B cell (primary cell): Measurements from ENCODE around the gene GAREM2. TPM values are rescaled to one million over a fixed set of nuclear protein-coding genes. Genes with fewer than 3 reads are reported as not detected.

ENCODE experiments used
- ATAC-seq: fragments of 200-7000 bp; cut with Tn5 transposase; one replicate; pipeline ENCODE4 v1.10.0; 2021; ENCODE audit warnings: low read depth, mild to moderate bottlenecking, moderate number of reproducible peaks, moderate library complexity
- CTCF ChIA-PET: fragments of 350-600 bp; sonication (Branson Sonifier 250); formaldehyde crosslinking; loops from one replicate; lab custom pipeline; 2021; ENCODE audit warnings: antibody characterized with exemption, inconsistent platforms; lab: Charles Lee
- POLR2A ChIA-PET: fragments of 350-600 bp; sonication (Branson Sonifier 250); formaldehyde crosslinking; loops from one replicate; lab custom pipeline; 2021; ENCODE audit warnings: antibody characterized with exemption; lab: Charles Lee
- DNase-seq: peaks from one replicate; pipeline ENCODE4 v3.0.0; 2013
- H2AFZ ChIP-seq: 2 replicates; pipeline ENCODE4 v1.6.1; 2012; ENCODE audit warnings: mild to moderate bottlenecking, low read depth, low read length; ENCODE audit not compliant: insufficient read depth, poor library complexity, severe bottlenecking
- H3K27ac ChIP-seq, 2 donors: 1 replicate in 1 of 2; 2 replicates in 1 of 2; pipeline ENCODE4 v1.5.1; 2012 to 2013; ENCODE audit warnings: low read length in 2 of 2, mild to moderate bottlenecking in 2 of 2, moderate library complexity in 1 of 2
- H3K27me3 ChIP-seq, 4 experiments: fragments of 200-600 bp in 1 of 4; sonication (generic) in 1 of 4; replicated peaks in 1 of 4; 1 replicate in 2 of 4; 2 replicates in 2 of 4; pipeline versions ENCODE4 v1.6.1 to v1.7.0; 2013 to 2016; ENCODE audit warnings: low read length in 3 of 4, mild to moderate bottlenecking in 2 of 4, mixed read lengths in 1 of 4, moderate library complexity in 1 of 4; ENCODE audit not compliant: insufficient read depth in 4 of 4, control insufficient read depth in 3 of 4; ENCODE audit errors: control extremely low read depth in 1 of 4
- H3K36me3 ChIP-seq, 2 experiments: replicated peaks in 1 of 2; 1 replicate in 1 of 2; 2 replicates in 1 of 2; pipeline versions ENCODE4 v1.6.1 to v1.7.1; 2013; ENCODE audit warnings: low read length in 1 of 2; ENCODE audit not compliant: insufficient read depth in 2 of 2, control insufficient read depth in 1 of 2; ENCODE audit errors: control extremely low read depth in 1 of 2, extremely low read depth in 1 of 2
- H3K4me1 ChIP-seq, 2 donors: fragments of 200-600 bp in 1 of 2; sonication (generic) in 1 of 2; 1 replicate in 1 of 2; 2 replicates in 1 of 2; pipeline versions ENCODE4 v1.5.1 to v1.6.1; 2013 to 2017; ENCODE audit warnings: low read length in 2 of 2; ENCODE audit not compliant: control insufficient read depth in 2 of 2, insufficient read depth in 2 of 2
- H3K4me2 ChIP-seq: replicated peaks from 2 replicates; pipeline ENCODE3; 2012; ENCODE audit warnings: mild to moderate bottlenecking, low read depth, low read length; ENCODE audit not compliant: poor library complexity, severe bottlenecking
- H3K4me3 ChIP-seq, 5 experiments: fragments of 200-600 bp in 1 of 5; sonication (generic) in 1 of 5; 1 replicate in 3 of 5; 2 replicates in 2 of 5; pipeline versions ENCODE4 v1.5.1 to v1.7.0; 2011 to 2016; ENCODE audit warnings: low read length in 4 of 5, mild to moderate bottlenecking in 4 of 5, low read depth in 2 of 5, control low read depth in 1 of 5, moderate library complexity in 1 of 5; ENCODE audit not compliant: insufficient read depth in 1 of 5; ENCODE audit errors: control extremely low read depth in 1 of 5, extremely low read depth in 1 of 5
- H3K79me2 ChIP-seq: fragments of 200-600 bp; sonication (generic); one replicate; pipeline ENCODE4 v1.6.0; 2016; ENCODE audit warnings: low read length; ENCODE audit not compliant: control insufficient read depth, insufficient read depth
- H3K9ac ChIP-seq: fragments of 200-600 bp; sonication (generic); 2 replicates; pipeline ENCODE4 v1.6.1; 2017; ENCODE audit warnings: mild to moderate bottlenecking, low read length, moderate library complexity
- H3K9me3 ChIP-seq, 3 donors: one replicate each; pipeline versions ENCODE4 v1.6.1 to v1.7.1; 2013; ENCODE audit warnings: low read length in 2 of 3; ENCODE audit not compliant: control insufficient read depth in 2 of 3, insufficient read depth in 1 of 3; ENCODE audit errors: control extremely low read depth in 1 of 3
- H4K20me1 ChIP-seq: 2 replicates; pipeline ENCODE4 v1.6.0; 2012; ENCODE audit warnings: mild to moderate bottlenecking, low read length; ENCODE audit not compliant: insufficient read depth, control insufficient read depth, poor library complexity, severe bottlenecking
- H3K27ac Mint-ChIP-seq: one replicate; pipeline ENCODE4 v1.8.0; 2021; ENCODE audit warnings: mixed read lengths
- H3K27me3 Mint-ChIP-seq: one replicate; pipeline ENCODE4 v1.8.0; 2021; ENCODE audit warnings: mixed read lengths
- H3K4me1 Mint-ChIP-seq: one replicate; pipeline ENCODE4 v1.8.0; 2021; ENCODE audit warnings: mixed read lengths
- H3K4me3 Mint-ChIP-seq: one replicate; pipeline ENCODE4 v1.8.0; 2021; ENCODE audit warnings: mixed read lengths
- H3K9me3 Mint-ChIP-seq: one replicate; pipeline ENCODE4 v1.8.0; 2022; ENCODE audit warnings: mixed read lengths; ENCODE audit not compliant: insufficient read depth
- EZH2 ChIP-seq: IDR thresholded peaks from 2 replicates; pipeline ENCODE4 v1.6.1; 2012; ENCODE audit warnings: borderline replicate concordance, low read depth, mild to moderate bottlenecking, moderate library complexity, low read length; ENCODE audit not compliant: insufficient read depth, poor library complexity, severe bottlenecking
- WGBS: methylation state at CpG from one replicate; pipeline ENCODE4 v1.1.5; 2013; ENCODE audit warnings: missing lambda C conversion rate; ENCODE audit not compliant: insufficient coverage; 5-methylcytosine and 5-hydroxymethylcytosine counted together
- intact Hi-C: fragments of 100-400 bp; cut with micrococcal nuclease; formaldehyde crosslinking; loops from one replicate; pipeline ENCODE4 v1.10.0; 2022
- polyA plus RNA-seq: library from polyadenylated mRNA; depleted of rRNA; stranded (reverse); fragments of >200 nt; gene quantifications from 2 replicates; pipeline ENCODE4 v1.2.3, GENCODE V29; 2012
- total RNA-seq, 2 donors: library from RNA; stranded (reverse); fragments of 120-200 nt in 1 of 2; gene quantifications; 1 replicate in 1 of 2; 2 replicates in 1 of 2; pipeline versions ENCODE4 v1.2.3 to v1.2.4, GENCODE V29; 2013 to 2022
- TF ChIP-seq, protein P1 (sequence below): fragments of 200-600 bp; IDR thresholded peaks from one replicate; pipeline ENCODE4 v1.8.0; 2022; ENCODE audit warnings: antibody characterized with exemption, mild to moderate bottlenecking

Gene GAREM2
- total and polyA plus RNA-seq, 2 donors (not counting 1 experiment from before 2014, with no cell fraction given) = 0.27 to 1.7 TPM

DNA sequence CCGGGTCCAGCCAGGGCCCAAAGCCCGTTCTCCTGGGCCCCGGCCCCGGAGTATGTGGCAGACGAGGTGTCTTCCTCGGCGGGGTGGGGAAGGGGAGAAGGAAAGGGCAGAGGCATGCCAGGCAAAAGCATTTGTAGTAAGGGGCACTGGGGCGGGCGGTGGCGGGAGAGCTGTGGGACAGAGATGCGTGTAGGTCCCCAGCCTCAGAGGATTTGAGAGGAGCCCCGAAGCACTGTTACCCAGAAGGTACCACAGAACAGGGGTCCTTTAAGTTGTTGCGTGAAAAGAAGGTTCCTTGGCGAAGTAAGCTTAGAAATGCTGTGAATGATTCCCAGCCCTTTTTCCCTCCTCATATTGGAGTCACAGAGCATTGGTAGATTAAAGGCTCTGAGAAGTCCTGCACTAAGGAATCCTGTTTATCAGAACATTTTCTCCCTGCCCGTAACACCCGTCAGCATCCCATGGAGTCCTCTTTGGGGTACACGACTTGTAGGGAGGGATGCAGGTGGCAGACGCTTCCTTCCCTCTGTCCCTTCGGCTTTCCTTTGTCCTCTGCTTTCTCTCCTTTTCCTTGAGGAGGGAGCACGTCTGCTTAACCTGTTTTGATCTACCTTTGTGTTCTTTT, 12.5 kb downstream of the GAREM2 start:
- H3K27ac Mint-ChIP-seq = peak overlapping the region; percentile 56
- no peaks in the 10 kb centered on the region for H4K20me1 ChIP-seq
- H3K4me3 Mint-ChIP-seq = peak overlapping the region; percentile 87
- TF ChIP-seq, protein P1, sequence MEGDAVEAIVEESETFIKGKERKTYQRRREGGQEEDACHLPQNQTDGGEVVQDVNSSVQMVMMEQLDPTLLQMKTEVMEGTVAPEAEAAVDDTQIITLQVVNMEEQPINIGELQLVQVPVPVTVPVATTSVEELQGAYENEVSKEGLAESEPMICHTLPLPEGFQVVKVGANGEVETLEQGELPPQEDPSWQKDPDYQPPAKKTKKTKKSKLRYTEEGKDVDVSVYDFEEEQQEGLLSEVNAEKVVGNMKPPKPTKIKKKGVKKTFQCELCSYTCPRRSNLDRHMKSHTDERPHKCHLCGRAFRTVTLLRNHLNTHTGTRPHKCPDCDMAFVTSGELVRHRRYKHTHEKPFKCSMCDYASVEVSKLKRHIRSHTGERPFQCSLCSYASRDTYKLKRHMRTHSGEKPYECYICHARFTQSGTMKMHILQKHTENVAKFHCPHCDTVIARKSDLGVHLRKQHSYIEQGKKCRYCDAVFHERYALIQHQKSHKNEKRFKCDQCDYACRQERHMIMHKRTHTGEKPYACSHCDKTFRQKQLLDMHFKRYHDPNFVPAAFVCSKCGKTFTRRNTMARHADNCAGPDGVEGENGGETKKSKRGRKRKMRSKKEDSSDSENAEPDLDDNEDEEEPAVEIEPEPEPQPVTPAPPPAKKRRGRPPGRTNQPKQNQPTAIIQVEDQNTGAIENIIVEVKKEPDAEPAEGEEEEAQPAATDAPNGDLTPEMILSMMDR = no peak
- no peak for TF ChIP-seq EZH2
- intact Hi-C loops = no loop called here
- H3K9ac ChIP-seq = peak overlapping the region; percentile 67
- no peak for DNase-seq
- CTCF ChIA-PET = interaction anchor here (0.7 to 2.3 kb wide), 12 partner anchors 9 to 539 kb away, joined by 3 to 9 read pairs (median 4); partner anchors contain the start of gene GAREM2
- POLR2A ChIA-PET = interaction anchor here (1.0 to 1.5 kb wide), 2 partner anchors 13 to 14 kb away, joined by 3 to 5 read pairs; partner anchors contain the start of gene GAREM2
- peak overlapping the region; percentile 91 for H2AFZ ChIP-seq
- no peaks in the 10 kb centered on the region for H3K9me3 Mint-ChIP-seq
- H3K27me3 Mint-ChIP-seq = peaks cover 8% of the 10 kb centered on the region
- peaks cover 8 to 13% of the 10 kb centered on the region in 2 donors for H3K4me1 ChIP-seq
- H3K27ac ChIP-seq = no peak overlapping the region
- peaks cover 15% of the 10 kb centered on the region for H3K4me1 Mint-ChIP-seq
- ATAC-seq = no peak
- peak overlapping the region; percentile 97 for H3K4me2 ChIP-seq
- H3K27me3 ChIP-seq = peaks cover 0 to 13% (median 1%) of the 10 kb centered on the region in 4 experiments
- no peaks in the 10 kb centered on the region for H3K79me2 ChIP-seq
- WGBS = 52% methylated on average over 15 of the region's 20 CpGs
- H3K4me3 ChIP-seq = peak overlapping the region in 4 of 5 experiments; percentile 42 to 69 (median 54)
- H3K36me3 ChIP-seq = peaks cover 0 to 4% of the 10 kb centered on the region in 2 experiments
- no peaks in the 10 kb centered on the region for H3K9me3 ChIP-seq
